GM19025 (cell line): ENCODE data around the gene BNC2.
"Not testable (repeated sequence)": the region's sequence is repeated elsewhere in the genome, so short reads cannot be mapped to it uniquely, and the experiment has no call there.

Experiments
- ATAC-seq: cut with Tn5 transposase; IDR thresholded peaks from one replicate; pipeline ENCODE4 v1.9.1; 2021; ENCODE audit warnings: mild to moderate bottlenecking, low read depth, moderate library complexity; ENCODE audit not compliant: unreplicated experiment

BNC2 gene

DNA sequence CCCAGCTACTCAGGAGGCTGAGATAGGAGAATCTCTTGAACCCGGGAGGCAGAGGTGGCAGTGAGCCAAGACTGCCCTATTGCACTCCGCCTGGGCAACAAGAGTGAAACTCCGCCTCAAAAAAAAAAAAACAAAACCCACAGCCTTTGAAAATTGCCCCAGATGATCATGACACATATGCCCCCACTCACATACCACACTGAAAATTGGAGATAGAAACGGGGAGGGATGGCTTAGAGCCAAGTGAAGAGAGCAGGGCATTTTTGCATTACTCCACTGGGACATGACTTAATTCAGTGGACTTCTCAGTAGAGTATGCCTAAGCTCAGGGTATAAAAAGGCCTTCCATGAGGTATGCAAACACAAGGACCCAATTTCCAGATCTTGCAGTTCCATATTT, 309.3 kb downstream of the BNC2 start:
- ATAC-seq: no peak

DNA sequence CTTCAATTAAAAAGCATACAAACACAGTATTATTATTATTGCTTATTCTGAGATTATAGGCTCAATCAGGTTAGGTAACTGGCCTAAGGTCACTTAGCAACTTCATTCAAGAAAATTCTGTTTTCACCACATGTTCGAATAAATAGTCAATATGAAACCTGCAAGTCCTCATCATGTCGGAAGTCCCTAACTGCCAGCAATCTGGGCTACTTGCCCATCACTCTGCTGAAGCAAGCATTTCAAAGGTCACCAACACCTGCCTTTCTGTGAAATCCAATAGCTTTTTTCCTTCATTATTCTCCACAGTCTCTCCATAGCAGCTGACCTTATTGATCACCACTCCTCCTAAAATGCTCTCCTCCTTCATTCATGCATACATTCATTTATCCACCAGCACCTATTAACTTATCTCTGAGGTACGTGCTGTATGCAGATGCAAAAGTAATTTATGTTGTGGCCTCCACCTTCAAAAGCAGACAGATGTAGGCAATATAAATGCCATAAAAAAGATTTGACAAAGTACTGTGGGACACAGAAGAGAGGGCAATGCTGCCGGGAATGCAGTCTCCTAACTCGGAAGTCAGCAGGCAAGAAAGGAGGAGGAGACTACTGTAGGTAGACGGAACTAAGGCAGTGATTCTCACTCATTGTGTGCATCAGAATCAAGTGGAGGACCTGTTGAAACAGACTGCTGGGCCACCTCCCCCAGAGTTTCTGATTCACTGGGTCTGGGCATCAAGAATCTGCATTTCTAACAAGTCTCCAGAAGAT, 310.9 kb downstream of the BNC2 start:
- no peak for ATAC-seq

DNA sequence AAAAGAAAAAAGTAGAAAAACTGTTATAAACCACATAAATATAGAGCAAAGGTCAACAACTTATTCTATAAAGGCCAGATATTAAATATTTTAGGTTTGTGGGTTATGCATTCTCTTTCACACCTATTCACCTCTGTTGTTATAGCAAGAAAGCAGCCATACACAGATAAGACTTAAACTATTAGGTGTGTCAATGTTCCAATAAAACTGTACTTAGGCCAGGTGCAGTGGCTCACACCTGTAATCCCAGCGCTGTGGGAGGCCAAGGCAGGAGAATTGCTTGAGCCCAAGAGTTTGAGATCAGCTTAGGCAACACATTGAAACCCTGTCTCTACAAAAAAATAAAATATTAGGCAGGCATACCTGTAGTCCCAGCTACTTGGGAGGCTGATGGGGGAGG, 314.7 kb downstream of the BNC2 start:
- no peak for ATAC-seq

DNA sequence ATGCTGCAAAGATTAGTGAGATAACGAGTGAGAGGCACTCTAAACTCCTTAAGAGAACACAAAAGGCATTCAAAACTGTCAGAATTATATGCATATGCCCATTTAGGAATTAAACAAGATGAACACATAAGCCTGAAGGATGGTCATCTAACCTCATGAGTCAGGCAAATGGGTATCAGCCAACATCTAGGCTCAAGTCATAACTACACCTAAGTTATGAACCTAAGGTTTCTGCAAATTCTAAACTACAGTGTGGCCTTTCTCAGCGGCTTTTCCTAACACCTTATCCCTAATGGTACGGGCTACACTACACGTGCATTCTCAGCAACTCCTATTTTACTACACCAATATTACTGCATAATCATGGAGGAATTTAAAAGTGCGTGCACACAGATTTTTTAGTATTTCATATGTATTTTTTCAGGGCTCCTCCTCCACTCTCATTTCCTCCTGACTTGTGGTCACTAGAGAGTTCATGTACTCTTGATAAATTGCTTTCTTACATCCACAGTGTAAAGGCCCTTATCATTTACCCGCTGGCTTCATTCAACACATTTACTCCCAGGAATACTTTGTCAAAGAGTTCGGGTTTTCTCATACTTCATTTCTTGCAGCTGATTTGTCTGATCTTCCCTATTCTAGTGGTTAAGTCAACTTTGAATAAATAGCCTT, 316.5 kb downstream of the BNC2 start:
- ATAC-seq: no peak

DNA sequence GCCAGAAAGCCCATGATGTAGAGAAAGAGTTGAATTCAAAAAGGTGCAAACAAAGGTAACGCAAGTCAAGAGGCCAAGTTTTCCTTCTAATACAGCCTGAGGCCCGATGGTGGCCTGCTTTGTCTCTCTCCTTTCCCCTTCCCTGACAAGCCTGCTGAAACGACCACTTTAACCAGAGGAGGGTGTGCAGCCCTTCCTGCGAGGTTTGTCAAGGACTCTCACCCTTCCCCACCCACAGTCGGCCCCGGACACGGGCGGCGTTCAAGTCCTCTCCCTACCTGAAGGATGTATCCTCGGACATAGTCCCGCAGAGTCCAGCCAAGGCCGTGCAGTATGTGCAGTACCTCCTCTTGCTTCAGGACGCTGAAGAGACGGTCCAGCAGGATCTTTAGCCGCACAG, 318.2 kb downstream of the BNC2 start:
- ATAC-seq: no peak

DNA sequence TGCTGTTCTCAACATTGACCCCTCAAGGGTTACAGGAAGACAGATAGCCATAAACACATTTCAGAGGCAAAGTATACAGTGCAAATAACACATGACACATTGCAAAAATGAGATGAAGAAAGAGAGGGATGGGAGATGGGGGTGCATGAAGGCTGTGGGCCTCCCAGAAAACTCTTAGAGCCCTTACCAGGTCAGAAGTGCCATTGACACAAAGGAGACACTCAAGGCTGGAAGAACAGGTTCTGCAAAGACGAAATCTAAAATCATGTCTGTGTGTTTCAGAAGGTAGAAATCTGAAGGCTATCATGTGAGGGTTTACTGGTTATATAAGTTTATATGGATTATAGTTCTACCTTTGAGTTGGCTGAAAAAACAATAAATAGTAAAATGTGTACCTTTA, 318.8 kb downstream of the BNC2 start:
- ATAC-seq: no peak

DNA sequence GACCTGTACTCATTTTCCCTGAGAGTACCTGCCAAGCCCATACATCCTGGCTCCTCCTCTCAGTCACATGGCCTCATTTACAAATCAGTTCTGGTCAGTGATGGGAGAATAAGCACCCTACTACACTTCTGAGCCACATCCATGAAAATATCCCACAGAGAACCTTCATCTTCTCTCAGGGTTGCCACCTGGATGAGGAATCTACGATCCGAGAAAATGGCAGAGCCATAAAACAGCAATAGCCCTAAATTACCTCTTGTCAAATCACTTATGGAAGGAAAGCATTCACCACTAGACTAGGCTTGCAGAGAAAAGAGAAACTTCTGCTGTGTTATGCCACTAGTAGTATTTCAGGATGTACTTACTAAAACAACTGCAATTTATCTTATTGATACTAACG, 324.8 kb downstream of the BNC2 start:
- ATAC-seq: no peak

DNA sequence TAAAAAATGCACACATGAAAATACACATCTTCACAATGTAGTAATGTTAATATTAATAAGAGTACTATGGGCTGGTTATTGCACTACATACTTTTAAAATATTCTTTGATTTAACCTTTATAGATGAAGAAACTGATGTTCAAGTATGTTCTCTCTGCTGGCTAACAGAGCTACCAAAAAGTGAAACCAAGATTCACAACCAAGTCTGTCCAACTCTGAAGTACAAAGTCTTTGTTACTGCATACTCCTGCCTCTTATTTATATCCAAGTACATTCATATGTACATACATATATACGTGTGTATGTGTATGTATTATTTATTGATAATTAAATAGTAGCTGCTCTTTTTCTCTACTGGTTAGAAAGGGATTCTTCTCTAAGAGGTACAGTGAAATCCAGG, 325.6 kb downstream of the BNC2 start:
- ATAC-seq: no peak

DNA sequence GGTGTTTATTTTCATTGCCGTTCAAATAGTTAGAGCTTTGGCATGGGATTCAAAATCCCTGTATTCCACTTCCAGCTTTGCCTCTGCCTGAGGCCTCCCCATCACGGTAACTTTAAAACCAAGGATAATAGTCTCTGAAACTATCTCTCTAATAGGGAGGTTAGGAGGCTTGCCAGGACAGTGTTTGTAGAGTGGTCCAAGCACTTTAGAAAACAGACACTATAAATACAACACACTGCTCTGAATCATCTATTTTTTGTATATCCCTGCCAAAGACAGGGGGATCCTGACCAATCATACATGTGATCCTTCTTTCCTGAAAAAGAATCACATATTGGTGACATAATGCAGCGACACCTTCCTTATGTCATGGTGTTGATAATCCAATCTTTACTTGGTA, 326.8 kb downstream of the BNC2 start:
- ATAC-seq: no peak

DNA sequence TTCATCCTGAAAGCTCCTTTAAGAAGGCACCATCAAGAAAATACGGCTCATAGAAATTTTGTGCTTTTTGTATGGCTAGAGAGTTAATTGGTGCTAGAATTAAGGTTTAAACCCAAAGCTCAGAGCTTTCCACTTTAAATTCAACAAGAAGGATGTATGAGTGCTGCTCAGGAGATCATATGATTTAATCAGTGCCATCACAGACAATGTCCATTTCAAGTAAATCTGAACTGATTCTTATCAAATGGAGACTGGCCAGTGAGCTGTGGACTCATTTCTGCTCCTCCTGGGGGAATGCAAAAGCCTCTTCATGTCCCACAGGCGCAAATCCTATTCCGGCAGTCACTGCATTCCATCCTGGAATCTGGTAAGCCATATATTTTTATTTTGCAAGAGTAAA, 327.2 kb downstream of the BNC2 start:
- ATAC-seq: no peak

DNA sequence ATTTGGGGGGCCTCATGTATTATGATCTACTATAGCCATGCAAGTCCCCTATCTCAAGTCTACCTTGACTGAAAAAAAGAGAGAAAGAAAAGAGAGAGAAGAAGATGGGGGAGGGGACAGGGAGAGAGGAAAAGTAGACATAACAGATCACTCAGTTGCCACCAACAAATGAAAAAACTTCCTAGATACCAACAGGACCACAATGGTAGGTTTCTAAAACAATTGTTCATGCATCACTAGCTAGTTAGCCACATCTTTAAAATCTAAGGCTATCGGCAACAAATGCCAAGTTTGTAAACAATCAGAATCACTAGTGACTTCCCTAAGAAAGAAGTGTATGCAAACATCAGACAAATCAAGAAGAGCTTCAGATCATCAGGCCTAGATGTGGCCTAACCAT, 328.2 kb downstream of the BNC2 start:
- no peak for ATAC-seq

DNA sequence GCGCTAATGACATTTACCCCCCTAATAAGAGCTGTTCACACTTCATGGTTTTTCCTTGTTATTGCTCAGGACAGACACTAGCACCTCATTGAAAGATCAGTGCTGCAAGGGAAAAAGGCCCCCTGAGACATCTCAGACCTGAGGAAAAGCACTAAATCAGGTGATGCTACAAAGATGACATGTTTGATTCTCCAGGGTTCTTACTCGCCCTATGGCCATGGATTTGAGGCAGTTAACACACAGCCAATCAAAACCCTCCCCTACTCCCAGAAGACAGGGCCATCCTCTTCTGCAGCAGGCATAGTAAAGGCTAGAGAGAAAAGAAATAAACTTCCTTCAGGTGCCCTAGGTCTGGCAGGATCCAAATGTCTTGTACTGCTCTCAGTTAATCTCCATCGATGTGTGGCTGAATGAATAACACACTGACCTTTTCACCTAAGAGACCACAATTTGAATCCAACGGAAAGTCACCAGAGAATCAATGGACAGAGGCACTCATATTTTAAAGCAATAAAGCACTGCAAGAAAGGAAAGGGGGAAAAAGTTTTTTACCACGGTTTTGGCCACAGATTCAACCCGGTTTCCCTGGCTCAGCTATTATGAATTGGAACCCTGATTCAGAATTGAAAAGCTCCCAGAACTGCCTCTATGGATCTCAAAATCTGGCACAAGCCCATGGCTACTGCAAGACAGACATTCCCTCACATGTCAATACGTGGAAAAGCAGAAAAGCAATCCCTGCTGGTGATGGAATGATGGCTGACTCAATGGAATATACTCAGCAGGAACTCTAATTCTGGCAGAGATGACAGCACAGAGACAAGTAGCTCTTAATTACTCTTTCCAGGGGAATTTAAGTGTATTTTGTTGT, 329.5 kb downstream of the BNC2 start:
- ATAC-seq: no peak

DNA sequence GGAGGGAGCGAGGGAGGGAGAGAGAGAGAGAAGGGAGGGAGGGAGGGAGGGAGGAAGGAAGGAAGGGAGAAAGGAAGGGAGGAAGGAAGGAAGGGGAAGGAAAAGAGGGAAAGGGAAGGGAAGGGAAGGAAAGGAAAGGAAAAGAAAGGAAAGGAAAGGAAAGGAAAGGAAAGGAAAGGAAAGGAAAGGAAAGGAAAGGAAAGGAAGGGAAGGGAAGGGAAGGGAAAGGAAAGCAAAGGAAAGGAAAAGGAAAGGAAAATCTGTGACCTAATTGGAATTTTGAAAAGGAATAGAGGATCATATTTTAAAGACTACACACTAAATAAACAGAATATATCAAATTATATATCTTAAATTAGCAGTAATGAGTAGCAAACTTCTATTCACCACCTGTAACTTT, 330.8 kb downstream of the BNC2 start:
- ATAC-seq: not testable (repeated sequence)

DNA sequence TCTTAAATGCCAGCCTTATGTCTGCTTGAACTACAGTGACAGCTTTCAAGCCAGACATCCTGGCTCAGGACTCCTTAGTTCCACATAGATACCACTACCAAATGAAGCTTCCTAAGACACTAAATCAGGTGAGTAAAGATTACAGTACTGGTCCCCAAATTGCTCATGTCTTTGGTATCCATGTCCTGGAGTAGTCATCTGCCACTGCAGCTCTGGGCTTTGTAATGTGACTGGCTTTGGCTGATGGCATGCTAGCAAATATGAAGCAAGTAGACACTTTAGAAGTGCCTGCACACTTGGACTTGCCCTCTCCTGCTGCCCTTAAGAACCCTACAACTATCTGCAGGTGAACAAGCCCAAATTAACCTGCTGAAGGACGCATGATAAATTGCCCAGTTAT, 334.9 kb downstream of the BNC2 start:
- ATAC-seq: no peak

DNA sequence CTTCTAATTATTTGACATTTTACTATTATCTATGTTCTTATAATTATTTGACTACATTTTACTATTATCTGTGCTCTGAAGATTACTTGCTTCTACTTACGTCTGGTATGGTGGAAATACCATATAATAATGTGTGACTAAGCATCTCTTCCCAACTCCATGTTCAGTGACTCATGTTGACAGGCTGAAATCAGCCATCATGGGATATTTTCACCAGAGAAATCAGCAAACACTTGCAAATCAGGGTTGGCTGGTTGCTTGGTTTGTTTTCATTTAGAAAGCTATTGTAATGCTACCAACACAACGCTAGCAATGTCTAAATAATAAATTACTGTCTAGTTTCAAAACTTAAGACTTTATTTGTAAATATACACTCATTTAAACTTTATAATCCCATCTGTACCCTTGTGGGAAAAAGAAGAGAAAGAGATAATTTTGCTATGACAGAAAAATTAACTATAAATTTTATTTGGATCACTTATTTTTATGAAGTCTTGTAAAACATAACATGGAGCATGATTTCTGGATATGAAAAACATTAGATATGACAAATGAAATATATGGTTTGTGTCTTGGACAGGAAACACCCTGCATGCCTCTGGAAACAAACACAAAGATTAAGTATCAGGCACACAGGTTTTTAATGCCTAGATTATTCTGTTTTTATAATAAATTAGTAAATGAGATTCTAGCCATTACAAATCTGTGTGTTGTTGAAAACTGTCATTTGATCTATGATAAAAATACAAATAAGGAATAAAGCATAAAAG, 337.6 kb downstream of the BNC2 start:
- ATAC-seq: no peak

DNA sequence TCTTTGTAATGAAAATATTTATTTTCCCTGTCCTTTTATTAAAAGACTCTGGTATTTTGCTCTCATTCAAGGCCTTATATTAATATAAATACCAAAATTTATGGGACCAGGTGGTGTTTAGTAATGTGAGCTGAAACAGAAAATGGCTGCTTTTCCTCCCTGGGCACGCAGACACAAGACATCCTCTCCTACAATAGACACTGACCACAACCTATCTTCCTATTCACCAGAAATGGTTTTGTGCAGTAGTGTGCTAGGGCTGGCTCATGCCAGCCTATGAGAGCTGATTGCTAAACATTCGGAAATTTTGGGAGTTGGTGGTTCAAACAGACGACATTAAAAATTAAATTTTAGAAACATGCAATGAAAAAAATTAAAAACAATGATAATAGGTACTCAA, 338.2 kb downstream of the BNC2 start:
- no peak for ATAC-seq

DNA sequence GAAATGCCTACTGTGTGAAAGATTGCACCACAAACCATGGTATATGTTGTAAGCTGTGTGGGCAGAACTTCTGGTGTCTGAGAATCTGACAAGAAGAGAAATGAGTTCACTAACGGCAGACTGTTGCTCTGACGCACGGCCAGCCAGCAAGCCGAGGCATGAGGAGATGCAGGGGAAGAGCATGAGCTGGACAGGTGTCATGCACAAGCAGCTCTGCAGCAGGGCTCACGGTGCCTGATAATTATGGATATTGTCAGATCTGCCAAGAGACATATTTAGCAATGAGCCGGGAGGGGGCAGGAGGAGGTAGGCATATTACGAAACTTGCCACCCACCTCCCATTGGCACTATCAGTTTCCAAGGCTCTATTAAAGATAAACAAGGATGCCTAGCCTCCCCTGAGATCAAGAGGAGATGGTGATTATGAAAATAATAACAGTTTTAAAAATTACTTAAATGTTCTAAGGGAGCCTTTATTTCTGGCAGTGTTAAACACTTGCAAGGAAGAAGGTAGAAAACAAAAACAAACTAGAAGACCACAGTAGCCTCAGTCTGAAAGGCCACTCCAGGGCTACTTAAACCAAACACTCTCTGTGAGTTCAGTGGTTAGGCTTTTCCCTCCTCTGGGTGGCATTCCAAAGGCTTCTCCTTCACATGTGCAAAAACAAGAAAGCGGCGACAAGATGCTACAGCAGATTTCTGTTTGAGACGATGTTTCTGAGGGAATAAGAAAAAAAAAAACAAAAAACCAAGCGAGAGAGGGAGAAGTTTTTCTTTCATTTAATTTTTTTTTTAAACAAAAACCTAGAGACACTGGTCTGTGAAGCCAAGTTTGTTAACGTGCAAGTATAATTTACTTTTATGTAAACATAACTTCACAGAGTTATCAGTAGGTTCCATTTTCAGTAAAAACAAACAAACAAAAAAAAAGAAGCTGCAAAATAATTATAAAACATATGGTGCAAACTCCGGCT, 339.5 kb downstream of the BNC2 start:
- no peak for ATAC-seq

DNA sequence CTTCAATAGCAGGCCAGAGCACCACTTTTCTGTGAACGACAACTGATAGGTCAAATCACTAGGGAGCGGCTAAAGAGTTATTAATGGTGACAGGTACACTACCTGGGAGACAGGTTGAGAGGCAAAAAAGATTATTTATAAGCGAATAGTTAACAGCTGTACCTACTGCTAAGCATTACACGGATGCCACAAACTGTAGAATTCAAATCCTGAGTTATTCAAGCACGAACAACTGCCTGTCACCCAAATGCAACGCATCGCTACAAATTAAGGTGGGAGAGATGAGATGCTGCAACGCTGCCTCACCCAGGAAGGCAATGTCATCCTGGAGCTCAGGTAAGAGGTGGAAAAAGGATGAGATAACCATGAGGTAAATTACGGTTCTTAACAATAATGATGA, 342.9 kb downstream of the BNC2 start:
- ATAC-seq: no peak

DNA sequence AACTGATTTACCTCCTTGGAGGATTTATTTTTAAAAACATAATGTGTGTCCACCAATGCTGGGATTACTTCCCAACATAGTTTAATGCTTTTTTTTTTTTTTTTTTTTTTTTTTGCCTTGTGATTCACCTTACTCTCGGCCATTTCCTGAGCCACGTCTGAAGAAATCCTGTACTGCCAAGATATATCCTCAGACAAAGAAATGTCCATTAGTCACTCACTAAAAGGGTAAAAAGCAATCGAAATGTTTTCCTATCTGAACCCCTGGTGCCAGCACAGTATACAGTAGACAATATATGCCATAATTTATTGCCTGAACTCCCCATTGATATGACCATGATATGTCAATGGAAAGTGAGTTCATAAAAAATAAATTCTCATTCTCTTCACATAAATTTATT, 344.1 kb downstream of the BNC2 start:
- no peak for ATAC-seq

DNA sequence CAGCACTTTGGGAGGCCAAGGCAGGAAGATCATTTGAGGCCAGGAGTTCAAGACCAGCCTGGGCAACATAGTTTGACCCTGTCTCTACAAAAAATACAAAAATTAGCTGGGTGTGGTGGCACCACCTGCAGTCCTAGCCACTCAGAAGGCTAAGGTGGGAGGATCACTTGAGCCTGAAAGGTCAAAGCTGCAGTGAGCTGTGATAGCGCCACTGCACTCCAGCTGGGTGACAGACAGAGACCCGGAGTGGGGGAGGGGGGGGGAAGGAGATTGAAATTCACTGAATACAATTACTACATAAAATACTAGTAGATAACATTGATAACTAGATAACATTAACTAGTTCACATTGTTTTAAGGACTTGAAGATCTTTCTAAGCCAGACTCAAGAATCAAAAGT, 345.6 kb downstream of the BNC2 start:
- no peak for ATAC-seq
